ENCODE measurements around the gene CPT1C.

DNA sequence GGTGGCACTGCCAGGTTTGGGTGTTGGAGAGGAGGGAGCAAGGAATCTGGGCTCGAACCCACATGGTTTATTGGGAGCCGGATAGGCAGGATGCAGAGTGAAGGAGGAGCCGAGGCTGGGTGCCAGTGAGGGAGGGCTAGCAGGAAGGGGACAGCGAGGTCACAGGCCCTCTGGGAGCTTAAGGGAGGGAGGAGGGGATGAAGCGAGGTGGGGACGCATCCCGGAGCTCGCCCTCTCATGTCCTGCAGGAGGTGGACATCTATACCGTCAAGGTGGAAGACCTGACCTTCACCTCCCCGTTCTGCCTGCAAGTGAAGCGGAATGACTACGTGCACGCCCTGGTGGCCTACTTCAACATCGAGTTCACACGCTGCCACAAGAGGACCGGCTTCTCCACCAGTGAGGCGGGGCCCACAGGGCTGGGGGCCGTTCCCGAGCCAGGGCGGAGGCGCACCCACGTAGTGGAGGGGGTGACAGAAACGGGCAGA is 5.0 kb upstream of the CPT1C start:
- TF ChIP-seq, protein P1, sequence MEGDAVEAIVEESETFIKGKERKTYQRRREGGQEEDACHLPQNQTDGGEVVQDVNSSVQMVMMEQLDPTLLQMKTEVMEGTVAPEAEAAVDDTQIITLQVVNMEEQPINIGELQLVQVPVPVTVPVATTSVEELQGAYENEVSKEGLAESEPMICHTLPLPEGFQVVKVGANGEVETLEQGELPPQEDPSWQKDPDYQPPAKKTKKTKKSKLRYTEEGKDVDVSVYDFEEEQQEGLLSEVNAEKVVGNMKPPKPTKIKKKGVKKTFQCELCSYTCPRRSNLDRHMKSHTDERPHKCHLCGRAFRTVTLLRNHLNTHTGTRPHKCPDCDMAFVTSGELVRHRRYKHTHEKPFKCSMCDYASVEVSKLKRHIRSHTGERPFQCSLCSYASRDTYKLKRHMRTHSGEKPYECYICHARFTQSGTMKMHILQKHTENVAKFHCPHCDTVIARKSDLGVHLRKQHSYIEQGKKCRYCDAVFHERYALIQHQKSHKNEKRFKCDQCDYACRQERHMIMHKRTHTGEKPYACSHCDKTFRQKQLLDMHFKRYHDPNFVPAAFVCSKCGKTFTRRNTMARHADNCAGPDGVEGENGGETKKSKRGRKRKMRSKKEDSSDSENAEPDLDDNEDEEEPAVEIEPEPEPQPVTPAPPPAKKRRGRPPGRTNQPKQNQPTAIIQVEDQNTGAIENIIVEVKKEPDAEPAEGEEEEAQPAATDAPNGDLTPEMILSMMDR (IDR thresholded peaks at IDR 0.05), result no peak
- no peak for TF ChIP-seq EZH2 (IDR thresholded peaks at IDR 0.05)
